BLaER1 treated with 17β-estradiol and CSF1 and Interleukin-3, amounts not matched to agents 10 nM and 100 nM (cell line): Measurements from ENCODE around the gene ACTG1.
A peak's percentile ranks its signal among the peaks of the same experiment; 100 is the strongest.

ENCODE experiments used
- H3K27ac ChIP-seq, 11 experiments: shearing (Covaris generic); formaldehyde crosslinking; 2 replicates each; pipeline ENCODE4 v1.8.1; 2022
- H3K27me3 ChIP-seq, 11 experiments: shearing (Covaris generic); formaldehyde crosslinking; 2 replicates each; pipeline ENCODE4 v1.8.1; 2022
- H3K36me3 ChIP-seq, 11 experiments: shearing (Covaris generic); formaldehyde crosslinking; 2 replicates each; pipeline ENCODE4 v1.8.1; 2022
- H3K4me1 ChIP-seq, 10 experiments: shearing (Covaris generic); formaldehyde crosslinking; 2 replicates each; pipeline ENCODE4 v1.8.1; 2022
- H3K4me2 ChIP-seq, 11 experiments: shearing (Covaris generic); formaldehyde crosslinking; 2 replicates each; pipeline ENCODE4 v1.8.1; 2022
- H3K4me3 ChIP-seq, 10 experiments: shearing (Covaris generic); formaldehyde crosslinking; 2 replicates each; pipeline ENCODE4 v1.8.1; 2022
- H3K9ac ChIP-seq, 11 experiments: shearing (Covaris generic); formaldehyde crosslinking; 2 replicates each; pipeline ENCODE4 v1.8.1; 2022
- H3K9me3 ChIP-seq, 11 experiments: shearing (Covaris generic); formaldehyde crosslinking; replicated peaks in 1 of 11; 2 replicates each; pipeline ENCODE4 v1.8.1; 2022
- H4K20me1 ChIP-seq, 11 experiments: shearing (Covaris generic); formaldehyde crosslinking; 2 replicates each; pipeline ENCODE4 v1.8.1; 2022
- Cebpa-rat ChIP-seq, 11 experiments: shearing (Covaris generic); IDR thresholded peaks; 2 replicates each; pipeline ENCODE4 v1.8.1; 2022

Gene ACTG1

GRCh38 chr17:81549031-81549557 is 36.5 kb upstream of the ACTG1 start:
- Histone ChIP-seq H3K4me1 (peaks cover 26 to 34% (median 29%) of the 10 kb centered on the region in 10 experiments), H3K4me3 (no peak overlapping the region), H3K27ac (no peak overlapping the region), H3K9me3 (no peaks in the 10 kb centered on the region), H3K27me3 (no peaks in the 10 kb centered on the region), H3K4me2 (no peak overlapping the region), H3K9ac (0 out of 22 replicates have a peak overlapping the region, but pooled peaks of 2 of the 11 experiments have one; percentile 24 to 87), H4K20me1 (peaks cover 4 to 82% (median 48%) of the 10 kb centered on the region in 11 experiments; a peak in 19 of 22 replicates), H3K36me3 (peaks cover 52 to 70% (median 67%) of the 10 kb centered on the region in 11 experiments)
- TF ChIP-seq Cebpa-rat (IDR thresholded peaks at IDR 0.05), result no peak

GRCh38 chr17:81547614-81547982 is 35.0 kb upstream of the ACTG1 start:
- no peaks in the 10 kb centered on the region for H3K27me3 ChIP-seq
- peaks cover 67 to 85% (median 82%) of the 10 kb centered on the region in 11 experiments for H3K36me3 ChIP-seq
- no peak for TF ChIP-seq Cebpa-rat (IDR thresholded peaks at IDR 0.05)
- peaks cover 16 to 22% (median 19%) of the 10 kb centered on the region in 10 experiments for H3K4me1 ChIP-seq
- no peak overlapping the region for H3K4me2 ChIP-seq
- H3K27ac ChIP-seq, result no peak overlapping the region
- H3K9ac ChIP-seq, result peak overlapping the region in 2 of 11 experiments; percentile 13 to 31; a peak in 1 of 22 replicates
- H3K4me3 ChIP-seq, result no peak overlapping the region
- H4K20me1 ChIP-seq, result peaks cover 4 to 83% (median 50%) of the 10 kb centered on the region in 11 experiments; a peak in 19 of 22 replicates
- H3K9me3 ChIP-seq, result no peaks in the 10 kb centered on the region

- no peak overlapping the region for H3K4me3 ChIP-seq
- no peak overlapping the region for H3K4me2 ChIP-seq
- peaks cover 4 to 87% (median 50%) of the 10 kb centered on the region in 11 experiments; a peak in 20 of 22 replicates for H4K20me1 ChIP-seq
- H3K4me1 ChIP-seq, result peaks cover 16 to 22% (median 19%) of the 10 kb centered on the region in 10 experiments
- no peaks in the 10 kb centered on the region for H3K9me3 ChIP-seq
- peaks cover 72 to 90% (median 87%) of the 10 kb centered on the region in 11 experiments for H3K36me3 ChIP-seq
- no peaks in the 10 kb centered on the region for H3K27me3 ChIP-seq
- no peak overlapping the region for H3K9ac ChIP-seq
- no peak overlapping the region for H3K27ac ChIP-seq
- no peak for TF ChIP-seq Cebpa-rat (IDR thresholded peaks at IDR 0.05)
Measured at GRCh38 chr17:81546906-81547613, 34.5 kb upstream of the ACTG1 start.

DNA sequence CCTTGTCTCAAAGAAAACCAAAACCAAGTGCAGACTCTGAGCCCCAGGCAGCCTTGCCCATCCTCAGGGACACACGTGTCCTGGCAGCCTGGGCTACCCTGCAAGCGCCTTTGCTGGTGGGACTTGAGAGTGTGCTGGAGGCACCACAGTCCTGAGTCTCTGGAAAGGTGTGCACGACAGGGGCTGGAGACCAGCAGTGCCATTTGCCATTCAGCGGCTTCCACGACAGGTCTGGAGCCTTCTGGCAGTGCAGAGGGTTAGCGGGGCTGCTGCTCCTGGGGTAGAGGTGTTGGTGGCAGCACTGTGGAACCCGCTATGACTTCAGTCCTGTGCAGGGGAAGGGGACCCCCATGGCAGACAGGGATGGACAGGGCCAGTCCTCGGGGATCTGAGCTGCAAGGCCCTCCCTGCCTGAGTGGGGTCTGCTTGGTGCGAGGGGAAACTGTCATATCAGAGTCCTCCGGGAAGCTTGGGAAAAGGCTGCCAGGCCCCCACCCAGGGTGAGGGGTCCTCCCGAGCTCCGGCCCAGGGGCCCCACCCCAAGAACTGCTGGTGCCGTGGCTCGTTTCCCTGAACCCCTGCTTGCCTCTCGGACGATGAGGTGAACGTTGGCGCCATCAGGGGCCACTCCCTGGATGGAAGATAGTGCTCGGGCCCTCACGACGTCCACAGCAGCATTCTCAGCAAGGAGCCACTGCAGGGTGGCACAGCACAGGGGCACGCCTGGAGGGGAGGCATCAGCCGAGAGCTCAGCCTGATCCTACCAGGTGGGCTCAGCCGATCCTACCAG is 32.8 kb upstream of the ACTG1 start:
- Histone ChIP-seq H3K27me3 (no peaks in the 10 kb centered on the region), H3K27ac (no peak overlapping the region), H3K4me2 (no peak overlapping the region), H3K9ac (no peak overlapping the region), H3K36me3 (peaks cover 78 to 97% (median 94%) of the 10 kb centered on the region in 11 experiments), H3K4me1 (peaks cover 4 to 12% (median 8%) of the 10 kb centered on the region in 10 experiments; a peak in 15 of 20 replicates), H4K20me1 (peaks cover 0 to 87% (median 46%) of the 10 kb centered on the region in 11 experiments; a peak in 20 of 22 replicates), H3K4me3 (no peak overlapping the region), H3K9me3 (no peaks in the 10 kb centered on the region)
- TF ChIP-seq Cebpa-rat (IDR thresholded peaks at IDR 0.05), result no peak

DNA sequence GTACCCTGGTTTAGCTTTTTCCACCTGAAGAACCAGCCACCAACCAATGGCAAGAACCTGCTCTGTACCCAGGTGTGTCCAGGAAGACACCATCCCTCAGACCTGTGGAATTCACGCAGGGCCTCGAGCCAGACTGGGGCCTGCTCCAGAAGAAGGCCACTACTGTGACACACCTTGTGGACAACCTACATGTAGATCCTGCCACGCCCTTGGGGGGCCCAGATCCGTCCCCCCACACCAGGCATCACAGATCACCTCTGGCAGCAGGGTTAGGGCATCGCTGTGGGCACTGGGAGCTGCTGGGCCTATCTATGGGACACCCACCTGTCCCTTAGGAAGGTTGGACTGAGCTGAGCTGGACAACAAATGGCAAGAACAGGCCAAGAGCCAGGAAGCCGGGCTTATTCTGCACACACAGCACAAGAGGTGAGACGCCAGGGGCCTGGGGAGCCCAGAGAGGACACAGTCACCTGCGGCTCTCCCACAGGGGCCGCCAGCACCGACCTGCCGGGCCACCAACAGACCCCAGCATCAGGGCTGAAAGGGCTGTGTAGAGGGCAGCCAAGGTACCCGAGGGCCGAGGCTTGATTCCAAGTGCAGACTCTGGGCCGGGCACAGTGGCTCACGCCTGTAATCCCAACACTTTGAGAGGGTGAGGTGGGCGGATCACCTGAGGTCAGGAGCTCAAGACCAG is 31.8 kb upstream of the ACTG1 start:
- Histone ChIP-seq H3K36me3 (peaks cover 76 to 97% (median 94%) of the 10 kb centered on the region in 11 experiments), H3K4me3 (no peak overlapping the region), H3K9me3 (no peaks in the 10 kb centered on the region), H3K4me2 (no peak overlapping the region), H4K20me1 (peaks cover 0 to 87% (median 46%) of the 10 kb centered on the region in 11 experiments; a peak in 18 of 22 replicates), H3K27ac (no peak overlapping the region), H3K4me1 (peaks cover 0 to 3% (median 0%) of the 10 kb centered on the region in 10 experiments; a peak in 6 of 20 replicates), H3K9ac (no peak overlapping the region), H3K27me3 (no peaks in the 10 kb centered on the region)
- TF ChIP-seq Cebpa-rat (IDR thresholded peaks at IDR 0.05), result no peak

GRCh38 chr17:81543756-81544155 is 31.2 kb upstream of the ACTG1 start:
- no peak overlapping the region for H3K27ac ChIP-seq
- peaks cover 70 to 96% (median 93%) of the 10 kb centered on the region in 11 experiments for H3K36me3 ChIP-seq
- peaks cover 0 to 87% (median 47%) of the 10 kb centered on the region in 11 experiments; a peak in 18 of 22 replicates for H4K20me1 ChIP-seq

GRCh38 chr17:81543339-81543675 is 30.7 kb upstream of the ACTG1 start:
- Histone ChIP-seq H3K4me1 (peaks cover 0 to 14% (median 10%) of the 10 kb centered on the region in 10 experiments; a peak in 13 of 20 replicates), H3K4me3 (no peak overlapping the region), H3K4me2 (no peak overlapping the region), H4K20me1 (peaks cover 0 to 91% (median 51%) of the 10 kb centered on the region in 11 experiments; a peak in 18 of 22 replicates), H3K9ac (0 out of 22 replicates have a peak overlapping the region, but pooled peaks of 1 of the 11 experiments have one; percentile 9), H3K9me3 (no peaks in the 10 kb centered on the region), H3K27ac (no peak overlapping the region), H3K36me3 (peaks cover 67 to 95% (median 90%) of the 10 kb centered on the region in 11 experiments), H3K27me3 (no peaks in the 10 kb centered on the region)
- no peak for TF ChIP-seq Cebpa-rat (IDR thresholded peaks at IDR 0.05)

More at GRCh38 chr17:81543756-81544155, 31.2 kb upstream of the ACTG1 start:
- Histone ChIP-seq H3K9ac (no peak overlapping the region), H3K27me3 (no peaks in the 10 kb centered on the region), H3K4me2 (no peak overlapping the region), H3K4me1 (peaks cover 0 to 9% (median 6%) of the 10 kb centered on the region in 10 experiments; a peak in 9 of 20 replicates), H3K9me3 (no peaks in the 10 kb centered on the region), H3K4me3 (no peak overlapping the region)
- TF ChIP-seq Cebpa-rat (IDR thresholded peaks at IDR 0.05), result no peak
